ENCODE results near the gene HPF1.

HPF1 gene

GRCh38 chr4:169730564-169730963, 27.2 kb downstream of the HPF1 start:
- DNase-seq = no peak

DNA sequence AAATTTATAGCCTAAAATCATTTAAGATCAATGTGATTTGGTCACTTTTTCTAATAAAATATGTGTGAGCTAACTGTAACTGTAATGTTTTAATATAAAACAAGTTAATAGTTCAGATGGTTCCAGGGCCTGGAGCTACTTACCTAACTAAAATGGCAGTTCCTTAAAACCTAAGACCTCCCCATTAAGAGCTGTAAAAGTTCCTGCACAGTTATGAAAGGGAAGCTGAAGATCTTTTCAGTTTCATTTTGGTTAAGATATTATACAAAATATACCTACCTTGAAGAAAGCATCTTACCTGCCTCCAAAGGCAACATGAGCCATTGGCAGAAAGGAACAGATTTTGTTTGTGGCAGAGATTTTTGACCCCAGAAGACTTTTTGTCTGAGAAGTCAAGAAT, 30.1 kb downstream of the HPF1 start:
- no peak for DNase-seq

DNA sequence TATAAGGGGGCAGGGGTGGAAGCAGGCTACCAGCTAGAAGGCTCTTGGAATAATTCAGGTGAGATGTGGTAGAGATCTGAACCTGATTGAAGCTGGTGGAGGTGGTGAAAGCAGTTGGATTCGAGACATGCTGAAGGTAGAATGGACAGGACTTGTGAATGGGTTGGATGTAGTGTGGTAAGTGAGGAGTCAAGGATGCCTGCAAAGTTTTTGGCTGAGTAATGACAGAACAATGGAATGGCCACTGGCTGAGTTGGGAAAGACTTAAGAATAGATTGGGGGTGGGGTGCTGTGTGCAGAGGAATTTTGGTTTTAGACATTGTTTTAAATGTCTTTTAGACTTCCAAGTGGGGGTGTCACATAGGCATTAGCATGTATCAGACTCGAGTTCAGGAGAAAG, 33.5 kb downstream of the HPF1 start:
- no peak for DNase-seq

DNA sequence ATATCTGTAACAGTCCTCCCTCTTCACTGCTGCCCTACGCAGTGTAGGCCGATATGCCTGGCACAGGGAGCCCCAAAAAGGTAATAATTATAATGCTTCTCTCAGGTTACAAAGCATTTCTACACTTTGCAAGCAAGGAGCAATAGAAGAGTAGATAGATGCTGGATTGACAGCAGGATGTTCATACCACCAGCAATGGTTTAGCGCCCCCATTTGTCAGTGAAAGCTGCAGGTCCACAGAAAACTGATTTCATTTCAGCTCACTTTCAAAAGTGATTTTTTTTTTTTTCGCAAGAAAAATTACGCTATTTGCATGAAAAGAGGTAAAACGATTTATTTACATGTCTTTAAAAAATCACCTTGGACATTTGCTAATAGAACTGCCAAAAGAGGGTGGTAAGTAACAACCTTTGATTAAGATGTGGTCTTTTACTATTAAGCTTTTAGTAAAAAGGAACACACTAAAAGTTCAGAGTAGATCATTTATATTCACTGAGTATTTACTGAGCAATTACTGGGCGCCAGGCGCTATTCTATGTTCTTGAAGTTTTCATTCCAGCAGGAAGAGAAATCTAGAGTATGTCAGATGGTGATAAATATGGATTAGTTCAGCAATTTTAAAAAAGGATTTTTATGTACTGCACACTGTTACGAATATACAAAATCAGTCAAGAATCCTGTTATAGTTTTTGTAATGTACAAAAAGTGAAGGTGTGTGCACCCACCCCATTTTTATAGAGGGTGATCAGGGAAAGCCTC, 34.4 kb downstream of the HPF1 start:
- no peak for DNase-seq

GRCh38 chr4:169720529-169720928, 37.2 kb downstream of the HPF1 start:
- no peak for DNase-seq

DNA sequence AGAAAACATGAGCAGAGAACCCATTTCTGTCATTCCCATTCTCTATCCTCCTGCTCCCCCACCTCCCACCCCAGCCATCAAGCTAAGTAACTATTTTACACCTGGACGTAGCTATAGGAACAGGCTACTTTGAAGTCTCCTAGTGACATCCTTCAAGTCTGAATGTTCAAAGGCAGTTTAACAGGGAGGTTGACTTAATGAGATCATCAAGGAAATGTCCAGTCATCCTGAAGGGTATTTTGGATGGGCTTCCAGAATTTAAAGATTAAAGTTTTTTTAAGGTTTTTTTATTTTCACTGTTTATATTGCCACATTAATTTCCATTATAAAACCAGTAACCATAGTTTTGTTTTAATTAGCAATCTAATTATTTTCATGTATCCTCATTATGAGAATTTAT, 41.1 kb downstream of the HPF1 start:
- DNase-seq = no peak

DNA sequence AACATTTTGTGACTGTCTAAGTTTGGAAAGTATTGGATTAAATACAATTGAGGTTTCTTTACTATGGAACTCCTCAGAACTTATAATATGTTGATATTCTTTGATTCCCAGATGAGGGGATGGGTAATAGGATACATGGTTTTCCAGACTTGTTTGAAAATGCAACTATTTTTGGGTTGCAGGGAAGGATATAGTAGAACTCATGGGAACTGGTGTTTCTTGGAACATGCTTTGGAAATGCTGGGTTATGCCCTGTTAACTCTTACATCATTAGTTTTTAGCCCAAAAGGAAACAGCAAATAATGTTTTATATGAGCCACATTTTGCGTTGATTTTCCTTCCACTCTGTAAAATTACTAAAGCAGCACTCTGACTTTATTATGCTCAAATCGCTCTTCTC, 41.9 kb downstream of the HPF1 start:
- no peak for DNase-seq

GRCh38 chr4:169707958-169708643, 49.6 kb downstream of the HPF1 start:
- no peak for DNase-seq

DNA sequence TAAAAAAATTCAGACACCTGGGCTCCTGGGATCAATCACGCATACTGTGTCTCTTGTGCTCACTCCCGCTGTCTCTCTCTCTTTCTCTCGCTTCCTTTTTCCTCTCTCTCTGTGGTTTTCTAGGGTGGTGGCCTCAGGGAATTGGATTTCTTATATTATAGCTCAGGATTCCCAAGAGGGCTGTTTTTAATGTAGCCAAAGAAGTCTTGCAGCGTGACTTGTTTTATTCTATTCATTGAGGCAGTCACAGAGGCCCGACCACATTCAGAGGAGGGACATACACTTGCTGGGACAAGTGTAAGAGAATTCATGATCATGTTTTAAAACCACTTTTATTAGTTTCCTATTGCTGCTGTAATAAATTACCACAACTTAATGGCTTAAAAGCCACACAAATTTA, 59.4 kb downstream of the HPF1 start:
- no peak for DNase-seq

GRCh38 chr4:169690787-169691186, 67.0 kb downstream of the HPF1 start:
- no peak for DNase-seq

GRCh38 chr4:169689681-169690080, 68.1 kb downstream of the HPF1 start:
- DNase-seq = no peak

- no peak for DNase-seq
Measured at GRCh38 chr4:169682372-169683047, 75.2 kb downstream of the HPF1 start.

Data from activated CD4-positive, alpha-beta T cell treated with anti-CD3 and anti-CD28 coated beads for 1 hour (primary cell).